Breast epithelium (tissue), 4 donors: ENCODE results near the gene NKAIN1. TPM values are rescaled to one million over a fixed set of nuclear protein-coding genes. Genes with fewer than 3 reads are reported as not detected.
"Not testable (repeated sequence)": the region's sequence is repeated elsewhere in the genome, so short reads cannot be mapped to it uniquely, and the experiment has no call there.

Experiments
- DNase-seq, 2 donors: peaks; one replicate each; pipeline ENCODE4 v3.0.0-alpha.2; 2019; ENCODE audit warnings: low spot score in 2 of 2
- H3K27ac ChIP-seq, 2 donors: fragments of 200-600 bp; sonication (generic) in 1 of 2; one replicate each; pipeline ENCODE4 v1.5.1; 2016 to 2019; ENCODE audit warnings: mild to moderate bottlenecking in 1 of 2
- H3K27me3 ChIP-seq, 2 donors: fragments of 200-600 bp; sonication (generic) in 1 of 2; one replicate each; pipeline versions ENCODE4 v1.5.1 to v1.6.0; 2017 to 2019; ENCODE audit warnings: control low read depth in 1 of 2, mild to moderate bottlenecking in 1 of 2
- H3K36me3 ChIP-seq: fragments of 200-600 bp; one replicate; pipeline ENCODE4 v1.5.1; 2019
- H3K4me1 ChIP-seq, 2 donors: fragments of 200-600 bp; sonication (generic); one replicate each; pipeline ENCODE4 v1.5.1; 2016 to 2019; ENCODE audit warnings: control low read depth in 1 of 2
- H3K4me3 ChIP-seq, 3 donors: fragments of 200-600 bp; sonication (generic); 1 replicate in 2 of 3; 2 replicates in 1 of 3; pipeline ENCODE4 v1.5.1; 2016 to 2019; ENCODE audit warnings: mild to moderate bottlenecking in 3 of 3, moderate library complexity in 2 of 3
- H3K9me3 ChIP-seq, 2 donors: fragments of 200-600 bp; sonication (generic) in 1 of 2; one replicate each; pipeline ENCODE4 v1.5.1; 2016 to 2019; ENCODE audit warnings: control low read depth in 1 of 2
- POLR2A ChIP-seq: fragments of 450-650 bp; IDR thresholded peaks from one replicate; pipeline ENCODE4 v1.6.1; 2016; ENCODE audit warnings: antibody characterized with exemption, mild to moderate bottlenecking, moderate library complexity
- POLR2AphosphoS5 ChIP-seq, 3 donors: sonication (generic); formaldehyde crosslinking; IDR thresholded peaks; one replicate each; pipeline ENCODE4 v1.6.1; 2017; ENCODE audit warnings: antibody characterized with exemption in 3 of 3
- intact Hi-C: fragments of 100-400 bp; cut with DNase I; formaldehyde crosslinking; loops from one replicate; pipeline ENCODE4 v1.15.1; 2023; ENCODE audit warnings: low total_unique reads
- total RNA-seq, 3 donors: library from RNA; depleted of rRNA; stranded (reverse); fragments of >200 nt; gene quantifications; one replicate each; pipeline ENCODE4 v1.1.0, GENCODE V29; 2016
- TF ChIP-seq, protein P1 (sequence below), 3 donors: fragments of 450-650 bp; IDR thresholded peaks; one replicate each; pipeline ENCODE4 v1.5.1; 2016 to 2017; ENCODE audit warnings: antibody characterized with exemption in 3 of 3, mild to moderate bottlenecking in 3 of 3, moderate library complexity in 3 of 3

NKAIN1 gene
- total RNA-seq, 3 donors from 2014 or later: 0.16 to 2.0 TPM; not detected in 1

DNA sequence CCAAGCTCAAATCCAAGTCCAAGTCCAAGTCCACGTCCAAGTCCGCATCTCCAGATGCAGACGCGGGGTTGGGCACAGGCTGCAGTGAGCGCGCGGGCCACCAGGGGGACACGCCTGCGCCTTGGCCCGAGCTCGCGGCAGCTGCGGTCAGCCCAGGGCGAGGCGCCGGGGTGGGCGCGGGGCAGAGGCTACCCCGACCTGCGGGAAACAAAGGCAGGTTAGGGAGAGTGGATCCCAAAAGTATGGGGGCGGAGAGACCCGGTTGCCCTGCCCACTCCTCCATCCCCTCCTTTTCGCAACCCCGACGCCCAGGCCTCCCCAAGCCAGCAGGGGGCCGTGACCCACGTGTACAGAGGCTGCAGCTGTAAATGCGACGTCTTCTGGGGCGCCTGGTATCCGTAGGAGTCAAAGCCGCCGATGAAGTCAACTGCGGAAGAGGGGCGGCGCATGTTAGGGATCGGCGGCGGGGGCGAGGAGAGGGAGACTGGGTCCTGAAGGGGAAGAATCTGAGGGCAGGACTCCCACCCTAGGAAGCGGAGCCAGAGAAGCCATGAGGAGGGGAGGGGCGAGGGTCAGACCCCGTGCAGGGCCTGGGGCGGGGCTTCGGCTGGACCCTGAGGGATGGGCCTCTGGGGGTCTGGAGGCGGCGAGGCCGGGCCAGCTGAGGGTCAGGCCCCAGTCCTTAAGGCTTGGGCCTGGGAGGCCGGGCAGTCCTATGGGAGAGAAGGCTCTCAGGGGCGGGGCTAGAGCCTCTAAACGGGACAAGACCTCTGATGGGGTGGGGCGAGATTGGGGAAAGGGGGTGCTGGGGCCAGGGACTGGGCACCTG is 58.0 kb downstream of the NKAIN1 start:
- intact Hi-C loops: loop anchor here (2.0 kb wide), 1 partner anchor 71 kb away; no protein-coding TSS in a partner anchor
- Histone ChIP-seq H3K36me3 (no peaks in the 10 kb centered on the region), H3K4me1 (peaks cover 6 to 13% of the 10 kb centered on the region in 2 donors), H3K9me3 (no peaks in the 10 kb centered on the region), H3K27me3 (peaks cover 0 to 4% of the 10 kb centered on the region in 2 donors), H3K27ac (no peak overlapping the region), H3K4me3 (peak overlapping the region; percentile 18 to 57 (median 22))
- DNase-seq: peak in 1 of 2 donors; percentile 64
- TF ChIP-seq POLR2A (no peak), POLR2AphosphoS5 (IDR thresholded peaks at IDR 0.05) (no peak)
- TF ChIP-seq, protein P1, sequence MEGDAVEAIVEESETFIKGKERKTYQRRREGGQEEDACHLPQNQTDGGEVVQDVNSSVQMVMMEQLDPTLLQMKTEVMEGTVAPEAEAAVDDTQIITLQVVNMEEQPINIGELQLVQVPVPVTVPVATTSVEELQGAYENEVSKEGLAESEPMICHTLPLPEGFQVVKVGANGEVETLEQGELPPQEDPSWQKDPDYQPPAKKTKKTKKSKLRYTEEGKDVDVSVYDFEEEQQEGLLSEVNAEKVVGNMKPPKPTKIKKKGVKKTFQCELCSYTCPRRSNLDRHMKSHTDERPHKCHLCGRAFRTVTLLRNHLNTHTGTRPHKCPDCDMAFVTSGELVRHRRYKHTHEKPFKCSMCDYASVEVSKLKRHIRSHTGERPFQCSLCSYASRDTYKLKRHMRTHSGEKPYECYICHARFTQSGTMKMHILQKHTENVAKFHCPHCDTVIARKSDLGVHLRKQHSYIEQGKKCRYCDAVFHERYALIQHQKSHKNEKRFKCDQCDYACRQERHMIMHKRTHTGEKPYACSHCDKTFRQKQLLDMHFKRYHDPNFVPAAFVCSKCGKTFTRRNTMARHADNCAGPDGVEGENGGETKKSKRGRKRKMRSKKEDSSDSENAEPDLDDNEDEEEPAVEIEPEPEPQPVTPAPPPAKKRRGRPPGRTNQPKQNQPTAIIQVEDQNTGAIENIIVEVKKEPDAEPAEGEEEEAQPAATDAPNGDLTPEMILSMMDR (IDR thresholded peaks at IDR 0.05): peak; percentile 43 to 80 (median 58)

DNA sequence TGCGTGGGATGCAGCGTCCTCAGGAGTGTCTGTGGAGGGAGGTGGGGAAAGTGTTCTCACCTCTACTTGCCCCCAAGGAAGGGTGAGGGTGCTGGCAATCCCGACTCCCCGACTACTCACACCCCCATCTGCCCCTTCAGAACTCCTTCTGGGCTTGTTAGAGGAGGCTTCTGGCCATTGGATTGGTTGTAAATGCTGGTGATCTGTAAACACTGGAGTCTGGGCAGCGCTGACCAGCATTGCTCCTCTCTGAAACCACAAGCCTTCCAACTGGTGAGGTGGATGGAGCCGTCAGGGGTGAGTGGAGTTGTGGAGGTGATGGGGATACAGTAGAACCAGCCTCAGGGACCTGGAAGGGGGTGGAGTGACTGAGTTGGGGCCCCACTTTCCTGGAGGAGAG is 59.3 kb downstream of the NKAIN1 start:
- Histone ChIP-seq H3K36me3 (no peaks in the 10 kb centered on the region), H3K4me1 (peaks cover 6 to 13% of the 10 kb centered on the region in 2 donors), H3K27me3 (peaks cover 0 to 4% of the 10 kb centered on the region in 2 donors), H3K4me3 (no peak overlapping the region), H3K27ac (no peak overlapping the region), H3K9me3 (no peaks in the 10 kb centered on the region)
- no peak for DNase-seq
- intact Hi-C loops: loop anchor here (2.0 kb wide), 1 partner anchor 70 kb away; no protein-coding TSS in a partner anchor
- TF ChIP-seq POLR2A (no peak), POLR2AphosphoS5 (IDR thresholded peaks at IDR 0.05) (no peak)
- TF ChIP-seq, protein P1 (IDR thresholded peaks at IDR 0.05): no peak

DNA sequence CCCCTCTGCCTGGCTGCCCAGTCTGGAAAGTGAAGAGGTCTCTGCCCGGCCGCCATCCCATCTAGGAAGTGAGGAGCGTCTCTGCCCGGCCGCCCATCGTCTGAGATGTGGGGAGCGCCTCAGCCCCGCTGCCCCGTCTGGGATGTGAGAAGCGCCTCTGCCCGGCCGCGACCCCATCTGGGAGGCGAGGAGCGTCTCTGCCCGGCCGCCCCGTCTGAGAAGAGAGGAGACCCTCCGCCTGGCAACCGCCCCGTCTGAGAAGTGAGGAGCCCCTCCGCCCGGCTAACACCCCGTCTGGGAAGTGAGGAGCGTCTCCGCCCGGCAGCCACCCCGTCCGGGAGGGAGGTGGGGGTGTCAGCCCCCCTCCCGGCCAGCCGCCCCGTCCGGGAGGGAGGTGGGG is 63.4 kb downstream of the NKAIN1 start:
- DNase-seq, H3K4me1 ChIP-seq, H3K27me3 ChIP-seq, intact Hi-C loops, H3K4me3 ChIP-seq, H3K36me3 ChIP-seq, H3K9me3 ChIP-seq, H3K27ac ChIP-seq: not testable (repeated sequence)

DNA sequence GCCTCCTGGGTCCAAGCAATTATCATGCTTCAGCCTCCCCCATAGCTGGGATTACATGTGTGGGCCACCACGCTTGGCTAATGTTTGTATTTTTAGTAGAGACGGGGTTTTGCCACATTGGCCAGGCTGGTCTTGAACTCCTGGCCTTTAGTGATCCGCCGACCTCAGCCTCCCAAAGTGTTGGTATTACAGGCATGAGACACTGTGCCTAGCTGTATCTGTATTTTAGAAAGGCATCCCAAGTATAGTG is 69.3 kb downstream of the NKAIN1 start:
- no peaks in the 10 kb centered on the region for H3K27me3 ChIP-seq
- TF ChIP-seq POLR2A (no peak), POLR2AphosphoS5 (IDR thresholded peaks at IDR 0.05) (no peak)
- TF ChIP-seq, protein P1 (IDR thresholded peaks at IDR 0.05): no peak
- H3K4me3 ChIP-seq: no peak overlapping the region
- peak overlapping the region; percentile 65 to 85 for H3K27ac ChIP-seq
- intact Hi-C loops: no loop called here
- no peak for DNase-seq
- no peaks in the 10 kb centered on the region for H3K9me3 ChIP-seq
- H3K4me1 ChIP-seq: no peaks in the 10 kb centered on the region
- H3K36me3 ChIP-seq: no peaks in the 10 kb centered on the region

DNA sequence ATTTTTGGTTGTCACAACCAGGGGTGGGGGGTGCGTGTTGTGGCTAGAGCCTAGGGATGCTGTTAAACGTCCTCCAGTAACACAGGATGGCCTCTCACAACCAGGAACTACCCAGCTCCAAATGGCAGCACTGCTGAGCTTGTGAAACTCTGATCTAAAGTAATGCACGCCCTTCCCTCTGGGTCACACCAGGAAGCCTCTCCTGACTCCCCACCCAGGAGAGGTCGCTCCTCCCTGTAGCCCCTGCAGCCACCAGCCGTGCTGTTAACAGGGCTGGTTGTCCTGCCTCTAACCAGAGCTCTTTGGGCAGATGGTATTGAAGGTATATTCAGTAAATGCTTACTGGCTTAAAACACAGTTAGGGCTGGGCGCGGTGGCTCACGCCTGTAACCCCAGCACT is 73.2 kb downstream of the NKAIN1 start:
- intact Hi-C loops: no loop called here
- TF ChIP-seq POLR2A (no peak), POLR2AphosphoS5 (IDR thresholded peaks at IDR 0.05) (no peak)
- TF ChIP-seq, protein P1 (IDR thresholded peaks at IDR 0.05): no peak
- Histone ChIP-seq H3K36me3 (no peaks in the 10 kb centered on the region), H3K9me3 (no peaks in the 10 kb centered on the region), H3K4me3 (no peak overlapping the region), H3K27me3 (no peaks in the 10 kb centered on the region), H3K27ac (no peak overlapping the region), H3K4me1 (no peaks in the 10 kb centered on the region)
- DNase-seq: no peak
